ENCODE data around the gene ANKRD28.

Gene ANKRD28

GRCh38 chr3:15787526-15787925 is 10.3 kb downstream of the ANKRD28 start:
- Histone ChIP-seq H3K4me3 (IDR thresholded peaks at IDR 0.05; ENCODE audit: insufficient read depth, low read depth, low read length) (no peak overlapping the region), H3K79me2 (ENCODE audit: insufficient read depth, low read depth) (peaks cover 45% of the 10 kb centered on the region; the same call in 1 of the 2 replicates), H3K4me1 (ENCODE audit: low read depth, poor library complexity, severe bottlenecking) (peaks cover 22% of the 10 kb centered on the region), H3K27me3 (ENCODE audit: insufficient read depth, low read depth) (no peaks in the 10 kb centered on the region), H3K27ac (no peak overlapping the region), H3K36me3 (ENCODE audit: insufficient read depth) (no peaks in the 10 kb centered on the region; the same call in 1 of the 2 replicates), H3K4me2 (no peak overlapping the region), H3K9ac (no peak overlapping the region), H2AFZ (ENCODE audit: low read depth) (no peak overlapping the region), H4K20me1 (ENCODE audit: insufficient read depth) (no peaks in the 10 kb centered on the region)
- no peak for TF ChIP-seq CTCF (conservative IDR thresholded peaks at IDR 0.05; ENCODE audit: low read depth, low read length)

- no peaks in the 10 kb centered on the region for H3K4me1 ChIP-seq (ENCODE audit: low read depth, poor library complexity, severe bottlenecking)
- no peaks in the 10 kb centered on the region for H3K27me3 ChIP-seq (ENCODE audit: insufficient read depth, low read depth)
- peaks cover 17% of the 10 kb centered on the region; the same call in 1 of the 2 replicates for H3K79me2 ChIP-seq (ENCODE audit: insufficient read depth, low read depth)
- no peak overlapping the region for H3K4me2 ChIP-seq
- H4K20me1 ChIP-seq (ENCODE audit: insufficient read depth) = no peaks in the 10 kb centered on the region
- H3K9ac ChIP-seq = no peak overlapping the region
- no peak overlapping the region for H2AFZ ChIP-seq (ENCODE audit: low read depth)
- no peak overlapping the region for H3K27ac ChIP-seq
- no peaks in the 10 kb centered on the region for H3K36me3 ChIP-seq (ENCODE audit: insufficient read depth)
- no peak overlapping the region for H3K4me3 ChIP-seq (IDR thresholded peaks at IDR 0.05; ENCODE audit: insufficient read depth, low read depth, low read length)
- no peak for TF ChIP-seq CTCF (conservative IDR thresholded peaks at IDR 0.05; ENCODE audit: low read depth, low read length)
Measured at GRCh38 chr3:15783361-15783969, 14.3 kb downstream of the ANKRD28 start.

- Histone ChIP-seq H3K27me3 (ENCODE audit: insufficient read depth, low read depth) (no peaks in the 10 kb centered on the region), H3K9ac (no peak overlapping the region), H3K36me3 (ENCODE audit: insufficient read depth) (no peaks in the 10 kb centered on the region), H3K79me2 (ENCODE audit: insufficient read depth, low read depth) (peaks cover 17% of the 10 kb centered on the region; the same call in 1 of the 2 replicates), H4K20me1 (ENCODE audit: insufficient read depth) (no peaks in the 10 kb centered on the region), H2AFZ (ENCODE audit: low read depth) (no peak overlapping the region), H3K4me2 (no peak overlapping the region), H3K4me3 (IDR thresholded peaks at IDR 0.05; ENCODE audit: insufficient read depth, low read depth, low read length) (no peak overlapping the region), H3K4me1 (ENCODE audit: low read depth, poor library complexity, severe bottlenecking) (no peaks in the 10 kb centered on the region), H3K27ac (no peak overlapping the region)
- no peak for TF ChIP-seq CTCF (conservative IDR thresholded peaks at IDR 0.05; ENCODE audit: low read depth, low read length)
Measured at GRCh38 chr3:15782429-15782828, 15.3 kb downstream of the ANKRD28 start.

GRCh38 chr3:15781637-15782402 is 16.0 kb downstream of the ANKRD28 start:
- Histone ChIP-seq H3K4me2 (no peak overlapping the region), H3K4me3 (IDR thresholded peaks at IDR 0.05; ENCODE audit: insufficient read depth, low read depth, low read length) (no peak overlapping the region), H4K20me1 (ENCODE audit: insufficient read depth) (no peaks in the 10 kb centered on the region), H3K4me1 (ENCODE audit: low read depth, poor library complexity, severe bottlenecking) (no peaks in the 10 kb centered on the region), H3K79me2 (ENCODE audit: insufficient read depth, low read depth) (peaks cover 17% of the 10 kb centered on the region; the same call in 1 of the 2 replicates), H2AFZ (ENCODE audit: low read depth) (no peak overlapping the region), H3K9ac (no peak overlapping the region), H3K27me3 (ENCODE audit: insufficient read depth, low read depth) (no peaks in the 10 kb centered on the region), H3K27ac (no peak overlapping the region), H3K36me3 (ENCODE audit: insufficient read depth) (no peaks in the 10 kb centered on the region)
- no peak for TF ChIP-seq CTCF (conservative IDR thresholded peaks at IDR 0.05; ENCODE audit: low read depth, low read length)
